ENCODE results near the gene RIN3. TPM values are rescaled to one million over a fixed set of nuclear protein-coding genes. Genes with fewer than 3 reads are reported as not detected.

RIN3 gene
- total and polyA plus RNA-seq, 10 donors = 17.2 to 117 (median 75.7) TPM

DNA sequence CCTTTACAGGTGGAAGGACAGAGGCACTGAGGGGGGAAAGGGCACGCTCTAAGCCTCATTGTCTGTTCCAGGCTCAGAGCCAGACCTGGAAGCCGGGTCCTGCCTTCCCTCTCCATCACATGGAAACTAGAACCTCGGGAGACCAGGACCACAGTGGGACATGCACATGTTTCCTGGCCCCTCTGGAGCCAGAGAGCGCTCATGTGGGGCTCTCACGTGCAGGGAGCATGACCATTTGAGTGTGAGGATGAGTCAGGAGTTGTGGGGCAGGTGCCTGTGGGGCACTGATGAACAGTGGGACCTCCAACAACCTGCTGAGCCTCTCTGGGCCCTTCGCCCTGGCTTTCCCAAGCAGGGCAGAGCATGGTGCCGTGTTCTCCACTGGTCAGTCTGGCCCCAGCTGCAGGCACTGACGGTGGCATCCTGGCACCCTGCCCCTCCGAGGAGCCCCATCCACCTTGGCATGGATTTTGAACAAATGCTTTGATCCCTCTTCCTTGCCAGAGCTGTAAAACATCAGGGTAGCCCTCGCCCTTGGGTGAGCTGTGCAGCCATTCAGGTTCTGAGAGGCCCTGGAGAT lies 100.2 kb downstream of the RIN3 start:
- peak overlapping the region in 3 of 8 donors; percentile 60 to 78 (median 72) for H3K27ac ChIP-seq
- no peak for TF ChIP-seq POLR2A (IDR thresholded peaks at IDR 0.05)
- peak in 1 of 3 donors; percentile 50 for TF ChIP-seq POLR2AphosphoS5 (IDR thresholded peaks at IDR 0.05)
- H3K4me1 ChIP-seq = peaks cover 16 to 65% (median 46%) of the 10 kb centered on the region in 6 donors
- peak; percentile 67 for DNase-seq
- no peaks in the 10 kb centered on the region for H3K9me3 ChIP-seq
- no peak overlapping the region for H3K4me3 ChIP-seq
- intact Hi-C loops (cut with DNase I; ENCODE audit: low total_unique reads) = no loop called here
- peaks cover 0 to 57% (median 0%) of the 10 kb centered on the region in 6 donors for H3K36me3 ChIP-seq
- 82 to 92% (median 86%) methylated on average over 4 to 10 of the region's 10 CpGs for WGBS, 5 donors
- no peaks in the 10 kb centered on the region for H3K27me3 ChIP-seq (replicated peaks in 1 of 7)

DNA sequence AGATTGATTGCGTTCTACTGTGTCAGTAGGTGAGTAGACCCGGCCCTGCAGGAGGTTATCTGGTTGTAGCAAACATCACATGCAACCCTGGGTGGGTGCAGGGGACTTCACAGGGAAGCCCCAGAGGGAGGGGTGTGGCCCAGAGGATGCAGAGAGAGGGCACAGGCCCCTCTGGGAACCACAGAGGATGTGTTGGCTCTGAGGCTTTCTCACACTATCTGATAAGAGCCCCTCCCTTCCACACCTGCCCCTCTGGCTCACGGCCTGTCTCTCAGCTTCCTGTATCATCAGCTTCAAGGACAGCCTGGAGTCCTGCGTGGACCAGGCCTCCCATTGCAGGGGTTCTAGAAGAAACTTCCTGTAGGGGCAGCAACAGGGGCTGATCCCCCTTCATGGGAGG lies 101.9 kb downstream of the RIN3 start:
- Histone ChIP-seq H3K4me1 (peaks cover 12 to 49% (median 35%) of the 10 kb centered on the region in 6 donors), H3K27ac (peak overlapping the region in 7 of 8 donors; percentile 49 to 85 (median 68)), H3K36me3 (peaks cover 0 to 66% (median 0%) of the 10 kb centered on the region in 6 donors), H3K4me3 (no peak overlapping the region), H3K9me3 (no peaks in the 10 kb centered on the region), H3K27me3 (replicated peaks in 1 of 7) (no peaks in the 10 kb centered on the region)
- WGBS, 5 donors = 19 to 37% (median 28%) methylated on average over 2 to 4 of the region's 4 CpGs
- intact Hi-C loops (cut with DNase I; ENCODE audit: low total_unique reads) = no loop called here
- TF ChIP-seq POLR2A (IDR thresholded peaks at IDR 0.05) (no peak), POLR2AphosphoS5 (IDR thresholded peaks at IDR 0.05) (peak in 2 of 3 donors; percentile 27 to 67)
- TF ChIP-seq, protein P1, sequence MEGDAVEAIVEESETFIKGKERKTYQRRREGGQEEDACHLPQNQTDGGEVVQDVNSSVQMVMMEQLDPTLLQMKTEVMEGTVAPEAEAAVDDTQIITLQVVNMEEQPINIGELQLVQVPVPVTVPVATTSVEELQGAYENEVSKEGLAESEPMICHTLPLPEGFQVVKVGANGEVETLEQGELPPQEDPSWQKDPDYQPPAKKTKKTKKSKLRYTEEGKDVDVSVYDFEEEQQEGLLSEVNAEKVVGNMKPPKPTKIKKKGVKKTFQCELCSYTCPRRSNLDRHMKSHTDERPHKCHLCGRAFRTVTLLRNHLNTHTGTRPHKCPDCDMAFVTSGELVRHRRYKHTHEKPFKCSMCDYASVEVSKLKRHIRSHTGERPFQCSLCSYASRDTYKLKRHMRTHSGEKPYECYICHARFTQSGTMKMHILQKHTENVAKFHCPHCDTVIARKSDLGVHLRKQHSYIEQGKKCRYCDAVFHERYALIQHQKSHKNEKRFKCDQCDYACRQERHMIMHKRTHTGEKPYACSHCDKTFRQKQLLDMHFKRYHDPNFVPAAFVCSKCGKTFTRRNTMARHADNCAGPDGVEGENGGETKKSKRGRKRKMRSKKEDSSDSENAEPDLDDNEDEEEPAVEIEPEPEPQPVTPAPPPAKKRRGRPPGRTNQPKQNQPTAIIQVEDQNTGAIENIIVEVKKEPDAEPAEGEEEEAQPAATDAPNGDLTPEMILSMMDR (IDR thresholded peaks at IDR 0.05 in 8 of 11, conservative IDR thresholded peaks at IDR 0.05 in 3 of 11) = peak in 1 of 11 experiments; percentile 24
- DNase-seq = peak; percentile 90

DNA sequence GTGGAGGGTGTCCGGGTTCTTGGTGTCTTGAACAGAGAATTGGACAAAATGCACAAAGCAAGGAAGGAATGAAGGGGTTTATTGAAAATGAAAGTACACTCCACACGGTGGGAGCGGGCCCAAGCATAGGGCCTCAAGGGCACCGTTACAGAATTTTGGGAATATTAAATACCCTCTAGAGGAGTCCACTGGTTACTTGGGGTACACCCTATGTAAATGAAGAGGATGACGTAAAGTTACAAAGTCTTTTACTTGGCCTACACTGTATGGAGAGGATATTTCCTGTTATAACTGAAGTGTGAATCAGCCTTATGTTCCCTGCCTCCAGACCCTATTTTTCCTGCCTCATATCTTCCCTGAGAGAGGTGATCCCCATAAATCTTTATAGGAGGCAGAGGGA lies 102.6 kb downstream of the RIN3 start:
- H3K36me3 ChIP-seq = peaks cover 0 to 61% (median 0%) of the 10 kb centered on the region in 6 donors
- H3K27me3 ChIP-seq (replicated peaks in 1 of 7) = no peaks in the 10 kb centered on the region
- peaks cover 12 to 46% (median 32%) of the 10 kb centered on the region in 6 donors for H3K4me1 ChIP-seq
- peaks cover 0 to 4% (median under 1%) of the 10 kb centered on the region in 8 donors for H3K9me3 ChIP-seq
- no peak for DNase-seq
- TF ChIP-seq POLR2AphosphoS5 (IDR thresholded peaks at IDR 0.05) = no peak
- TF ChIP-seq, protein P1 (IDR thresholded peaks at IDR 0.05 in 8 of 11, conservative IDR thresholded peaks at IDR 0.05 in 3 of 11) = no peak
- no peak for TF ChIP-seq POLR2A (IDR thresholded peaks at IDR 0.05)
- intact Hi-C loops (cut with DNase I; ENCODE audit: low total_unique reads) = no loop called here
- WGBS, 5 donors = 83 to 89% (median 84%) methylated on average over 5 of the region's 5 CpGs
- H3K4me3 ChIP-seq = no peak overlapping the region
- peak overlapping the region in 6 of 8 donors; percentile 49 to 85 (median 70) for H3K27ac ChIP-seq

DNA sequence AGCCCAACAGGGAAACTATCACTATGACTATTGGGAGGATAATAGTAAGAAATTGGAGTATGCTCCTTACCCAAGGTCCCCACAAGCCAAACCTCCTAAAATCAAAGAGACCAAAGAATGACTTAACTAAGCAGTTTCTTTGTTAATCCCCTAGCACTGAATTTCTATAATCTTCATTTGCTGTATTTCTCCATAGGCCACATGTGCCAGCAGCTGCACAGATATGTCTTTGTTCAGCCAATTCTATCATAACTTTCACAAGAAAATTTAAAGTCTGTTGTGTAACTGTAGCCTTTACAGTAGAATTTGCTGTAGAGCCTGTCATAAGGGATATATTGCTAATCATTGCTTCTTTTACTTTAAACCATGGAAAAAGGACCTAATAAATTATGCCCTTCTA lies 104.0 kb downstream of the RIN3 start:
- TF ChIP-seq POLR2A (IDR thresholded peaks at IDR 0.05) = no peak
- TF ChIP-seq, protein P1 (IDR thresholded peaks at IDR 0.05 in 8 of 11, conservative IDR thresholded peaks at IDR 0.05 in 3 of 11) = no peak
- no peak for TF ChIP-seq POLR2AphosphoS5 (IDR thresholded peaks at IDR 0.05)

More for the DNA sequence above, 104.0 kb downstream of the RIN3 start:
- Histone ChIP-seq H3K9me3 (peaks cover 2 to 18% (median 14%) of the 10 kb centered on the region in 8 donors), H3K27ac (no peak overlapping the region), H3K4me3 (no peak overlapping the region), H3K27me3 (replicated peaks in 1 of 7) (no peaks in the 10 kb centered on the region), H3K36me3 (peaks cover 0 to 64% (median 0%) of the 10 kb centered on the region in 6 donors), H3K4me1 (peaks cover 12 to 42% (median 31%) of the 10 kb centered on the region in 6 donors)
- no peak for DNase-seq
- intact Hi-C loops (cut with DNase I; ENCODE audit: low total_unique reads) = no loop called here

Measured in spleen (tissue), 11 donors.